GM21515 (cell line): ENCODE measurements around the gene SLAMF7.
"Not testable (repeated sequence)": the region's sequence is repeated elsewhere in the genome, so short reads cannot be mapped to it uniquely, and the experiment has no call there.

ENCODE experiments used
- ATAC-seq: cut with Tn5 transposase; IDR thresholded peaks from one replicate; pipeline ENCODE4 v1.9.1; 2021; ENCODE audit not compliant: unreplicated experiment

Gene SLAMF7

GRCh38 chr1:160739098-160739511, at the start of gene SLAMF7:
TSS of gene SLAMF7 (plus strand) at chr1:160739247. CDS start at chr1:160739302, 55 bp downstream.
- no peak for ATAC-seq

GRCh38 chr1:160692390-160692789, 46.7 kb upstream of the SLAMF7 start:
- ATAC-seq: not testable (repeated sequence)

- no peak for ATAC-seq
Measured at GRCh38 chr1:160702100-160702499, 36.9 kb upstream of the SLAMF7 start.

- ATAC-seq: no peak
Measured at GRCh38 chr1:160704250-160704649, 34.8 kb upstream of the SLAMF7 start.

- ATAC-seq: not testable (repeated sequence)
Measured at GRCh38 chr1:160705212-160705621, 33.8 kb upstream of the SLAMF7 start.

DNA sequence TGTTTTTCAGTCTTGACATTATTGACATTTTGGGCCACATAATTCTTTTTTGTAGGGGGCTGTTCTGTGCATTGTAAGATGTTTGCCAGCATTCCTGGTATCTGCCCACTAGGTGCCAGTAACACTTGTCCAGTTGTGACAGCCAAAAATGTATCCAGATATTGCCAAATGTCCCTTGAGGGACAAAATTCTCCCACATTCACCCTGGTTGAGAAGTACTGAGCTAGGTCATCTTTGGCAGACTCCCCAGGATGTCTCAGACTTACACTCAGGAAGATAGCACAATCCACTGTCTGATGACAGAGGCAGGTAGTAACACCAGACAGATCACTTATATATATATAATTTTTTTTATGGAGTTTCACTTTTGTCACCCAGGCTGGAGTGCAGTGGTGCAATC, 33.3 kb upstream of the SLAMF7 start:
- ATAC-seq: no peak

DNA sequence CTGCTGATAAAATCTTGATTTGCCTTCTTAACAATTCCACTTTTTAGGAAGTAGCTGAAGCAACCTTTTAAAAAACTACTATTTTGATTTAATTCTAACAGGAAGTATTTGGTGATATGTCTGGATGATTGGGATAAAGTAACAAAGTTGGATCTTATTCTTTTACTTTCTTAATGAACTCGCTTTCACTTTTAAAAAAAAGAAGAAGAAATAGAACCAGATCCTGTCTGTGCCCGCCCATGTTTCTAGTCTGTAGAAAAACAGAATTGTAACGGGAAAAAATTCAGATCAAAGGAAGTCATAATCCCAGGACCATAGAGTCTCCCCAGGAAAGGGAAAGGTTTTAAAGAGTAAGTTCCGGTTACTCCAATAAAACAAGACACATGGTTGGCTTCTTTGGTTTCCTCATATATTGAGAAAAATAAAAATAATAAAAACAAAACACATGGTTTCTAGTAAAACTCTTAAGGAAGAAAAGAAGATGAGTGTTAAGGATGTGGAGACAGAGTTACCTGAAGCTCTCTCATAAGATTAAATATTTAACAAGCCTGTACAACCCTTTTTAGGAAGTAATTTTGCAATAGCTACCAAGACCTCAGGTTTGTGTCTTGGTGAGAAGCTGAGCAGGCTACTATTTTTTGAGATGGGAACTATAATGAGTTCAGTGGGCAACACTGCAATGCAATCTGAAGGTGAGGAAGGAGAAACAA, 32.4 kb upstream of the SLAMF7 start:
- no peak for ATAC-seq

- no peak for ATAC-seq
Measured at GRCh38 chr1:160707236-160708064, 31.6 kb upstream of the SLAMF7 start.

DNA sequence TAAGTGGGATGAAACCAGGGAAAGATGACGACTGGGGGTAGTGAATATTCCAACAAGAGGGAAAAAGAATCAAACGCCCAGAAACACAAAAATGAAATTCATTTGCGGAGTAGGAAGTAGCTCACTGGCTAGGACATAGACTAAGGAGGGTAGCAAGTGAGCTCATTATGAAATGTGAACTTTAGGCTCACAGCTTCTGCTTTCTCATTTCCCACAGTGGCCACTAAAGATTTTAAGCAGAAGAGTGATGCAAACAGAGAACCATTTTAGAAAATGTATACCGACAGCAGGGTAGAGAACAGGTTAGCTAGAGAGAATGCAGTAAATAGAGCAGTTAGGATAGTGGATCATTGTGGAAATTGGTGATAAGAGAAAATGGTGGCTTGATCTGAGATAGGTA, 30.9 kb upstream of the SLAMF7 start:
- ATAC-seq: no peak

- peak; percentile 31 for ATAC-seq
Measured at GRCh38 chr1:160708801-160709200, 30.2 kb upstream of the SLAMF7 start.

- ATAC-seq: no peak
Measured at GRCh38 chr1:160709715-160710114, 29.3 kb upstream of the SLAMF7 start.

DNA sequence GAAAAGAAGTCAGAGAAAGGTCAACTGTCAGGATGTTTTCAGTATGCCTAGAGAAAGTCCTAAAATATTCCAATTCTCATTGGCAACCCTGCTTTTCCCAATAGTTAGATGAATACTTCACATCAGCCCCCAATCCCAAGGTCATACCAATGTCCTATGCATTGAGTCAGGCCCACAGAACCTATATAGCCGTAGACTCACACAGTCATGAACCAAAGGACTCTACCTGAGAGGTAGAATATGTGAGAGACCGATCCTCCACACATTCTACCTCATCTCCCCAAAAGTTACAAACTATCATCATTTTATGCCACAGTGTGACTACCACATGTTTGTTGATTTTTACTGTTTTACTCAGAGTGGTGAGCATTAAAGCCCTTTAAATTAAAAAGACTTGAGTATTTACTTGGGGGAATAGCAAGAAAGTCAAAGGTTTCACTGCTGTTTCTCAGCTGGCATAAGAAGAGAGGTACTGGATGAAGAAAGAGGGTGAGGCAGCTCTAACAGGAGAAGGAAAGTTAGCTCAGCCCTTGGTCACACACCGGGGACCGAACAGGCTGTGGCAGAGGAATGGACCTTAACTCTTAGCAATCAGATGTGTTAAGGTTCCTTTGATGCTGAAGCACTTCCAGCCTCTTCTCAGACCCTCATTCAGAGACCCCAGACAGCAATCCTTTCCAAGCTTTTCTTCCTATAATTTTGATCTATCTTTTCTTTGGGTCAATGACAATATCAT, 28.4 kb upstream of the SLAMF7 start:
- no peak for ATAC-seq

- ATAC-seq: no peak
Measured at GRCh38 chr1:160711276-160711601, 27.8 kb upstream of the SLAMF7 start.

GRCh38 chr1:160711602-160712311, 27.3 kb upstream of the SLAMF7 start, which contains the start of gene CD48:
TSS of gene CD48 (minus strand) at chr1:160711822. CDS start at chr1:160711763, 59 bp downstream.
- peak; percentile 32 for ATAC-seq

- ATAC-seq: peak; percentile 37
Measured at GRCh38 chr1:160712525-160713080, 26.4 kb upstream of the SLAMF7 start.

- ATAC-seq: no peak
Measured at GRCh38 chr1:160713161-160713560, 25.9 kb upstream of the SLAMF7 start.

DNA sequence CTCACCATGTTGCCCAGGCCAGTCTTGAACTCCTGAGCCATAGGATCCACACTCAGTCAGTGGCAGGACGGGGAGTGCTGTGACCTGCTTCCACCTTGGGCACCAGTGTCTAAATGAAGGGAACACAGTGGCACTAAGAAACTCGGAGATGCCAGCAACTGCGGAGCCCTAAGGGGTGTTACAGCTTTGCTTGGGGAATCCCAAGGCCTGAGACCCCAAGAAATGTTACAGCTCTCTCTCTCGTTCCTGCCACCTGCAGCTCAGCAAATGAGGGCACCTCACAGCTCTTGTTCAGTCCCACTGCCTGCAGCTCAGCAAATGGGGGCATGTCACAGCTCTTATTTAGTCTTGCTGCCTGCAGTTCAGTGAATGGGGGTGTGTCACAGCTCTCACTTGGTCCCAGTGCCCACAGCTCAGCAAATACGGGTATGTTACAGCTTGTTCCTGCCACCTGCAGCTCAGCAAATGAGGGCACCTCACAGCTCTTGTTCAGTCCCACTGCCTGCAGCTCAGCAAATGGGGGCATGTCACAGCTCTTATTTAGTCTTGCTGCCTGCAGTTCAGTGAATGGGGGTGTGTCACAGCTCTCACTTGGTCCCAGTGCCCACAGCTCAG, 24.9 kb upstream of the SLAMF7 start:
- ATAC-seq: not testable (repeated sequence)

DNA sequence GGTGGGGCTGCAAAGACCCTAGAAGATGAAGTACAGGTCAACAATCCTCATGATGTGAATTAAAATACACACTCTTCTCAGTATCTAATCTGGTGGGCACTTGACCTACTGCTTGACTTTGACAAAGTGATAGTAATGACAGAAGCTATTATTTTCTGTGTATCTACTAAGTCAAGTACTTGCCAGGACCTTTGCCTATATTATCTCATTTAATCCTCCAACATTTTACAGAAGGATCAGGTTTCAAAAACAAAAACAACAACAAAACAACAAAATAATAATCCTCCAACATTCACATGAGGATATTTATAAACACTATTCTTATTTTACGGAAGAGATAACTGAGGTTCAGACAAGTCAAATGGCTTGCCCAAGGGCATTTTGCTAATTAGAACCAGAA, 23.0 kb upstream of the SLAMF7 start:
- ATAC-seq: no peak

- ATAC-seq: no peak
Measured at GRCh38 chr1:160717306-160717705, 21.7 kb upstream of the SLAMF7 start.

DNA sequence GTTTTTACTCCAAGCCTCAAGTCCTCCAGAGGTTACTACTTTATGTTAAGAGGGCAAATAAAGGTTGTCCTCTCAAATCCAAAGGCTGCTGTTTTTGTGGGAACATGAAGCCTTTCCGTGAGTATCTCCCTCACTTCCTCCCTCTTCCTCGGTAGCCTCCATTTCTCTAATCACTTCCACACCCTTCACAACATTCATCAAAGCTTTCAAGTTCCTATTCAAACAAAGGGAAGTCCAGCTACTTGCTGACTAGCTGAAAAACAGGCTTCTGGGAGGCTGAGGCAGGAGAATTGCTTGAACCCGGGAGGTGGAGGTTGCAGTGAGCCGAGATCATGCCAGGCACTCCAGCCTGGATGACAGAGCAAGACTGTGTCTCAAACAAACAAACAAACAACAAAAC, 20.8 kb upstream of the SLAMF7 start:
- no peak for ATAC-seq
